ENCODE data around the gene FANCE.

DNA sequence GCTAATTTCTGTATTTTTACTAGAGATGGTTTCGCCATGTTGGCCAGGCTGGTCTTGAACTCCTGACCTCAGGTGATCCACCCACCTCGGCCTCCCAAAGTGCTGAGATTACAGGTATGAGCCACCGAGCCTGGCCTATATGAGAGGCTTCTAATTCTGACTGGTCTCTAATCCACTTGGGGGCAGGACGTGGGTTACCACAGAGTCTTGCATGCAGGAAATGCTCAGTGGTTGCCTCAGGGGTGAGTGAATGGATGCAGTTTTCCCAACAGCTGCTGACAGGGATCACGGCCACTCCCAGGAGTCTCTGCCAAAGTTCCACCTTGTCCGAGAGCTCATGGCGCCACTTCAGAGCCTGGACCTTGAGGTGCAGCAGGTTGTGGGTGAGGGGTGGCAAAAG lies 6.4 kb upstream of the FANCE start:
- TF ChIP-seq EP300 (IDR thresholded peaks at IDR 0.05) (no peak), POLR2AphosphoS5 (IDR thresholded peaks at IDR 0.05) (no peak), POLR2A (IDR thresholded peaks at IDR 0.05) (no peak)
- TF ChIP-seq, protein P1, sequence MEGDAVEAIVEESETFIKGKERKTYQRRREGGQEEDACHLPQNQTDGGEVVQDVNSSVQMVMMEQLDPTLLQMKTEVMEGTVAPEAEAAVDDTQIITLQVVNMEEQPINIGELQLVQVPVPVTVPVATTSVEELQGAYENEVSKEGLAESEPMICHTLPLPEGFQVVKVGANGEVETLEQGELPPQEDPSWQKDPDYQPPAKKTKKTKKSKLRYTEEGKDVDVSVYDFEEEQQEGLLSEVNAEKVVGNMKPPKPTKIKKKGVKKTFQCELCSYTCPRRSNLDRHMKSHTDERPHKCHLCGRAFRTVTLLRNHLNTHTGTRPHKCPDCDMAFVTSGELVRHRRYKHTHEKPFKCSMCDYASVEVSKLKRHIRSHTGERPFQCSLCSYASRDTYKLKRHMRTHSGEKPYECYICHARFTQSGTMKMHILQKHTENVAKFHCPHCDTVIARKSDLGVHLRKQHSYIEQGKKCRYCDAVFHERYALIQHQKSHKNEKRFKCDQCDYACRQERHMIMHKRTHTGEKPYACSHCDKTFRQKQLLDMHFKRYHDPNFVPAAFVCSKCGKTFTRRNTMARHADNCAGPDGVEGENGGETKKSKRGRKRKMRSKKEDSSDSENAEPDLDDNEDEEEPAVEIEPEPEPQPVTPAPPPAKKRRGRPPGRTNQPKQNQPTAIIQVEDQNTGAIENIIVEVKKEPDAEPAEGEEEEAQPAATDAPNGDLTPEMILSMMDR (IDR thresholded peaks at IDR 0.05): no peak

All from gastroesophageal sphincter (tissue), 3 donors.